NT2/D1 (cell line): Measurements from ENCODE around the gene OTULIN.

Source experiments
- DNase-seq: peaks from one replicate; pipeline ENCODE4 v3.0.0-alpha.2; 2011; ENCODE audit warnings: low read depth, low spot score
- H3K27me3 ChIP-seq: 2 replicates; pipeline ENCODE4 v1.6.0; 2011; ENCODE audit warnings: mild to moderate bottlenecking; ENCODE audit not compliant: insufficient read length, insufficient read depth
- H3K36me3 ChIP-seq: 2 replicates; pipeline ENCODE4 v1.6.1; 2011; ENCODE audit warnings: mild to moderate bottlenecking, low read length, mixed read lengths; ENCODE audit not compliant: insufficient read depth, insufficient read length
- H3K4me1 ChIP-seq: 2 replicates; pipeline ENCODE4 v1.5.1; 2011; ENCODE audit not compliant: insufficient read depth, insufficient read length
- H3K4me3 ChIP-seq: 2 replicates; pipeline ENCODE4 v1.5.1; 2011; ENCODE audit warnings: low read depth; ENCODE audit not compliant: insufficient read length
- H3K9ac ChIP-seq: 2 replicates; pipeline ENCODE4 v1.6.0; 2011; ENCODE audit warnings: low read depth; ENCODE audit not compliant: insufficient read length
- H3K9me3 ChIP-seq: 2 replicates; pipeline ENCODE4 v1.5.1; 2011; ENCODE audit warnings: mild to moderate bottlenecking, low read length; ENCODE audit not compliant: insufficient read depth
- SUZ12 ChIP-seq: IDR thresholded peaks from 2 replicates; pipeline ENCODE4 v1.6.1; 2011; ENCODE audit not compliant: insufficient read length, insufficient read depth; ENCODE audit errors: extremely low read depth
- YY1 ChIP-seq: IDR thresholded peaks from 2 replicates; pipeline ENCODE4 v1.6.1; 2011; ENCODE audit not compliant: insufficient read length, insufficient read depth
- ZNF274 ChIP-seq: IDR thresholded peaks from 2 replicates; pipeline ENCODE4 v1.6.1; 2011; ENCODE audit warnings: mild to moderate bottlenecking, low read depth, low read length

OTULIN gene

DNA sequence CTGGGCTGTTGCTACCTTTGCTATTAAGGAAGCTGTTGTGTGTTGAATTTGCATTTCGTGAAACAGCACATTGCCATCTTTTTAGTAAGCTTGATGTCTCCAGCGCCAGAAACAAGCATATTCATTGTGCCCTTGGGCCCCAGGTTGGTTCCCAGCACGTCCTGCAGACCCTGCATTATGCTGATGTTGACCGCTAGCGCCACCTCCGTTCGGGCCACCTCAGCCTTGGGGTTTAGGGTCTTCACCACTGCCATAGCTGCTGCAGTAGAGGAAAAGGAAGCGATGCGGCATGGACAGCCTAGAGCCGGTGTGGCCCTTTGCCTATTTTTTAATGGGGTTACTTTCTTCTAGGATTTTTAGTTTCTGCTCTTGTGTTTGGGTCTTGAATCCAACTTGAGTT lies 23.8 kb upstream of the OTULIN start:
- H3K4me3 ChIP-seq, result no peak overlapping the region
- H3K9ac ChIP-seq, result no peak overlapping the region
- no peaks in the 10 kb centered on the region for H3K4me1 ChIP-seq
- TF ChIP-seq YY1 (no peak), SUZ12 (no peak)
- H3K27me3 ChIP-seq, result no peaks in the 10 kb centered on the region
- H3K36me3 ChIP-seq, result no peaks in the 10 kb centered on the region
- DNase-seq, result no peak
- no peaks in the 10 kb centered on the region for H3K9me3 ChIP-seq

DNA sequence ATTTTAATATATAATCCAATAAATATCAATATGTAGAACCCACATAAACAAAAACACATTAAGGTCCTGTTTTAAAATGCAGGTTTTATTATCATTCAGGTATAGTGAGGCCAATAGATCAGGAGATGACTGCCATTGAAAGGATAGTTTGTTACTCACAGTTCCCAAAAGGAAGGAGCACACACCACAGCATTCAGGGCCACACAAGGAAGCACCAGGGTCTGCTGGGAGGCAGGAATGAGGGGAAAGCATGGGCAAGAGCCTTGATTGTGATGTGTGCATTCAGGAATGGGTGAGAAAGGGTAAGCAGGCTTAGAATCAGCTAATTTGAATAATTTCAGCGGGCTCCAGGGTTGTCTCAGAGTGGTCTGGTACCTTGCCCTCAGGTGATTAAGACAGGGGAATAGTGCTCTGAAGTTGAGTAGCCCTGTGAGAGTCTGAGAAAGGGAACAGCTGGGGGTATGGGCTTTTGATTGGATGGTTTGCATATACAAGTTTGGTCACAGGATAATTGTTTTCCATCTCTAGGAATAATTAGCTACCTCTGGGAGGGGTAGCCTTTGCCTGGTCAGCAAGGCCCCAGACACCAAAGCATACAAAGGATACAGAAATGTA lies 19.8 kb upstream of the OTULIN start:
- Histone ChIP-seq H3K9me3 (no peaks in the 10 kb centered on the region), H3K27me3 (peaks cover 5% of the 10 kb centered on the region), H3K4me3 (no peak overlapping the region), H3K36me3 (no peaks in the 10 kb centered on the region), H3K9ac (no peak overlapping the region), H3K4me1 (no peaks in the 10 kb centered on the region)
- no peak for TF ChIP-seq ZNF274
- TF ChIP-seq YY1, result no peak
- DNase-seq, result no peak

DNA sequence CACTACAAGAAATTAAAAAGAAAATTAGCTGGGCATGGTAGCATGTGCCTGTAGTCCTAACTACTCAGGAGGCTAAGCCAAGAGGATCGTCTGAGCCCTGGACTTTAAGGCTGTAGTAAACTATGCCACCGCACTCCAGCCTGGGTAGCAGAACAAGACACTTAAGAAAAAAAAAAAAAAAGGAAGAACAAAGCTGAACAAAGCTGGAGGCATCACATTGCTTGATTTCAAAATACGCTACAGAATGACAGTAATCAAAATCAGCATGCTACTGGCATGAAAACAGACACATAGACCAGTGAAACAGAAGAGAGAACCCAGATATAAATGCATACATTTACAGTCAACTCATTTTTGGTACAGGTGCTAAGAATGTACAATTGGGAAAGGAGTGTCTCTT lies 14.5 kb upstream of the OTULIN start:
- Histone ChIP-seq H3K9ac (no peak overlapping the region), H3K4me3 (no peak overlapping the region), H3K27me3 (peaks cover 5% of the 10 kb centered on the region), H3K36me3 (no peaks in the 10 kb centered on the region), H3K9me3 (no peaks in the 10 kb centered on the region), H3K4me1 (no peaks in the 10 kb centered on the region)
- DNase-seq, result no peak
- TF ChIP-seq ZNF274 (no peak), YY1 (no peak), SUZ12 (no peak)

GRCh38 chr5:14655146-14655741 lies 9.3 kb upstream of the OTULIN start:
- Histone ChIP-seq H3K4me3 (no peak overlapping the region), H3K9me3 (no peaks in the 10 kb centered on the region), H3K9ac (no peak overlapping the region), H3K4me1 (no peaks in the 10 kb centered on the region), H3K27me3 (no peaks in the 10 kb centered on the region), H3K36me3 (no peaks in the 10 kb centered on the region)
- DNase-seq, result no peak
- TF ChIP-seq YY1, result no peak
- no peak for TF ChIP-seq ZNF274
- TF ChIP-seq SUZ12, result no peak

DNA sequence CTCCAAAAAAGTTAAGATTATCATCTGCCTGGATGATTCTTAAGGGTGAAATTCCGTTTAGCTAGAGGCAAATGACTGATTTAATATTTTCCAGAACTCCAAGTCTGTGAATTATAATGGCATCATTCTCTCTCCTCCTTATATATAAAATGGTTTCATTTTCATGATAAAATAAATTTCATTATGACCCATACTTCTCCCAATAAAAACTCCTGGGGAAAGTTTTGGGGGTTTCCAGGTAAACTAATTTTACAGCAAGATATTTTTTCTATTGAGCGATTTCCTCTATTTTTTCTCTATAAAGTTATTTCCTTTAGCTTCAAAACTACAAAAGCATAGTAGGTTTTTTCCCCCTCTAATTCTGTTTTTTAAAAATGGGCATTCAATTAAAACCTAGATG lies 7.6 kb upstream of the OTULIN start:
- no peaks in the 10 kb centered on the region for H3K4me1 ChIP-seq
- no peak overlapping the region for H3K9ac ChIP-seq
- H3K4me3 ChIP-seq, result no peak overlapping the region
- H3K36me3 ChIP-seq, result no peaks in the 10 kb centered on the region
- TF ChIP-seq ZNF274, result no peak
- TF ChIP-seq YY1, result no peak
- no peak for TF ChIP-seq SUZ12
- no peaks in the 10 kb centered on the region for H3K27me3 ChIP-seq
- no peaks in the 10 kb centered on the region for H3K9me3 ChIP-seq
- no peak for DNase-seq

DNA sequence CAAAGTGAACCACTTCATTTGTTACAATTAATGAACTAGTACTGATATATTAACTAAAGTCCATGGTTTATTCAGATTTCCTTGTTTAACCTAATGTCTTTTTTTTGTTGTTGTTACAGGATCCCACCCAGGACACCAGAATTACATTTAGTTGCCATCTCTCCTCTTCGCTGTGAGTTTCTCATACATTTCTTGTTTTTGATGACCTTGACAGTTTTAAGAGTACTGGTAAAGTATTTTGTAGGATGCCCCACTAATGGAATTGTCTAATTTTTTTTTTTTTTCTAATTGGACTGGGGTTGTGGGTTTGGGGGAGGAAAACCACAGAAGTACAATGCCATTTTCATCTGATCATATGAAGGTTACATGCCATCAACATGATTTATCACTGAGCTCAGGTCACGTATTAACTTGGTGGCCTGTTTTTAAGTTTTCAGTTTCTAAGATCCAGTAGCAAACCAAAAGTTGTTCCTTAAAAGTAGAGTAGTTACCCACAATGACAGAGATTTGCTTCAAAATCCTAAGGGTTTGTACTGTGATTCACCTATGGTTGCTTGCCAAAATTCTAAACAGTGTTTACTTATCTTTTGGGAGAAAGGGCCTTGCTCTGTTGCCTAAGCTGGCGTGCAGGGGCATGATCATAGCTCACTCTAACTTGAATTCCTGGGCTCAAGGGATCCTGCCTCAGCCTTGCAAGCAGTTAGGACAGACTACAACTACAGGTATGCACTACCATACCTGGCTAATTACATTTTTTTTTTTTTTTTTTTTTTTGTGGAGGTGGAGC lies 4.5 kb upstream of the OTULIN start:
- DNase-seq, result no peak
- TF ChIP-seq ZNF274 (no peak), SUZ12 (no peak), YY1 (no peak)
- no peak overlapping the region for H3K4me3 ChIP-seq
- no peak overlapping the region for H3K9ac ChIP-seq
- no peaks in the 10 kb centered on the region for H3K36me3 ChIP-seq
- H3K4me1 ChIP-seq, result no peaks in the 10 kb centered on the region
- no peaks in the 10 kb centered on the region for H3K9me3 ChIP-seq
- peaks cover 12% of the 10 kb centered on the region for H3K27me3 ChIP-seq

- no peaks in the 10 kb centered on the region for H3K9me3 ChIP-seq
- TF ChIP-seq SUZ12, result no peak
- TF ChIP-seq ZNF274, result no peak
- TF ChIP-seq YY1, result no peak
Measured at GRCh38 chr5:14660833-14661232, 3.7 kb upstream of the OTULIN start.

More at GRCh38 chr5:14660833-14661232, 3.7 kb upstream of the OTULIN start:
- H3K27me3 ChIP-seq, result peaks cover 15% of the 10 kb centered on the region
- H3K9ac ChIP-seq, result no peak overlapping the region
- H3K4me1 ChIP-seq, result no peaks in the 10 kb centered on the region
- no peak overlapping the region for H3K4me3 ChIP-seq
- H3K36me3 ChIP-seq, result no peaks in the 10 kb centered on the region
- DNase-seq, result no peak
